ENCODE data around the gene SLC35F5.

Gene SLC35F5

GRCh38 chr2:113756355-113757137 is at the start of gene SLC35F5:
TSS of gene SLC35F5 (minus strand) at chr2:113756642. CDS start at chr2:113756409, 233 bp downstream.
- DNase-seq (ENCODE audit: low read depth): peak; percentile 90
- TF ChIP-seq CTCF (IDR thresholded peaks at IDR 0.05; ENCODE audit: low read length, missing control alignments): no peak

GRCh38 chr2:113799375-113799774 is 42.9 kb upstream of the SLC35F5 start:
- TF ChIP-seq CTCF (IDR thresholded peaks at IDR 0.05; ENCODE audit: low read length, missing control alignments): peak; percentile 3
- no peak for DNase-seq (ENCODE audit: low read depth)
- H3K4me3 ChIP-seq (replicated peaks; ENCODE audit: low read depth, low read length): no peak overlapping the region

More at GRCh38 chr2:113756355-113757137, at the start of gene SLC35F5:
- H3K4me3 ChIP-seq (replicated peaks; ENCODE audit: low read depth, low read length): peak within 1 kb of the TSS; percentile 76

- no peak for DNase-seq (ENCODE audit: low read depth)
- no peak overlapping the region for H3K4me3 ChIP-seq (replicated peaks; ENCODE audit: low read depth, low read length)
- TF ChIP-seq CTCF (IDR thresholded peaks at IDR 0.05; ENCODE audit: low read length, missing control alignments): no peak
These were observed 40.8 kb upstream of the SLC35F5 start for GRCh38 chr2:113797237-113797636.

GRCh38 chr2:113796592-113797175 is 40.2 kb upstream of the SLC35F5 start:
- no peak for DNase-seq (ENCODE audit: low read depth)
- H3K4me3 ChIP-seq (replicated peaks; ENCODE audit: low read depth, low read length): no peak overlapping the region
- no peak for TF ChIP-seq CTCF (IDR thresholded peaks at IDR 0.05; ENCODE audit: low read length, missing control alignments)

- TF ChIP-seq CTCF (IDR thresholded peaks at IDR 0.05; ENCODE audit: low read length, missing control alignments): no peak
- peak; percentile 48 for DNase-seq (ENCODE audit: low read depth)
- H3K4me3 ChIP-seq (replicated peaks; ENCODE audit: low read depth, low read length): no peak overlapping the region
These were observed 39.0 kb upstream of the SLC35F5 start for GRCh38 chr2:113795405-113795920.

- no peak overlapping the region for H3K4me3 ChIP-seq (replicated peaks; ENCODE audit: low read depth, low read length)
- DNase-seq (ENCODE audit: low read depth): no peak
- no peak for TF ChIP-seq CTCF (IDR thresholded peaks at IDR 0.05; ENCODE audit: low read length, missing control alignments)
These were observed 35.5 kb upstream of the SLC35F5 start for GRCh38 chr2:113791697-113792590.

Data from fibroblast of pulmonary artery (primary cell).